NCI-H1436 treated with DMSO at 0.1 percent for 48 hours (cell line): Measurements from ENCODE around the gene NR1H2.
A peak's percentile ranks its signal among the peaks of the same experiment; 100 is the strongest.
"Not testable (repeated sequence)": the region's sequence is repeated elsewhere in the genome, so short reads cannot be mapped to it uniquely, and the experiment has no call there.

Experiments used
- DNase-seq: peaks from one replicate; lab custom pipeline; 2025; lab: John Stamatoyannopoulos, UW

NR1H2 gene

GRCh38 chr19:50376166-50377050, at the start of gene NR1H2:
Gene NR1H2, plus strand, starts transcription at chr19:50376457. Its CDS starts 1,149 bp downstream, at chr19:50377606.
- peak; percentile 92 for DNase-seq

- no peak for DNase-seq
Measured at GRCh38 chr19:50327013-50327412, 49.2 kb upstream of the NR1H2 start.

GRCh38 chr19:50327461-50328223, 48.6 kb upstream of the NR1H2 start:
- no peak for DNase-seq

- DNase-seq, result no peak
Measured at GRCh38 chr19:50328224-50328872, 47.9 kb upstream of the NR1H2 start.

GRCh38 chr19:50328873-50329145, 47.4 kb upstream of the NR1H2 start:
- no peak for DNase-seq

GRCh38 chr19:50329146-50329925, 46.9 kb upstream of the NR1H2 start, which contains the start of gene KCNC3:
Gene KCNC3, minus strand, starts transcription at chr19:50329377. Its CDS starts 295 bp downstream, at chr19:50329082.
- DNase-seq, result peak; percentile 100

GRCh38 chr19:50329926-50330294, 46.3 kb upstream of the NR1H2 start:
- DNase-seq, result not testable (repeated sequence)

- peak; percentile 93 for DNase-seq
Measured at GRCh38 chr19:50330365-50331078, 45.7 kb upstream of the NR1H2 start.

- no peak for DNase-seq
Measured at GRCh38 chr19:50331221-50331993, 44.9 kb upstream of the NR1H2 start.

- DNase-seq, result no peak
Measured at GRCh38 chr19:50331994-50332243, 44.3 kb upstream of the NR1H2 start.

GRCh38 chr19:50332244-50333038, 43.8 kb upstream of the NR1H2 start:
- DNase-seq, result no peak

- no peak for DNase-seq
Measured at GRCh38 chr19:50333235-50333736, 43.0 kb upstream of the NR1H2 start.

- DNase-seq, result no peak
Measured at GRCh38 chr19:50333737-50334617, 42.3 kb upstream of the NR1H2 start.

- no peak for DNase-seq
Measured at GRCh38 chr19:50334741-50335421, 41.4 kb upstream of the NR1H2 start.

- DNase-seq, result not testable (repeated sequence)
Measured at GRCh38 chr19:50337031-50337430, 39.2 kb upstream of the NR1H2 start.

- DNase-seq, result no peak
Measured at GRCh38 chr19:50340331-50340730, 35.9 kb upstream of the NR1H2 start.

GRCh38 chr19:50341091-50341564, 35.1 kb upstream of the NR1H2 start:
- no peak for DNase-seq
